ENCODE measurements around the gene SPTLC2.

Gene SPTLC2

GRCh38 chr14:77561881-77562280 lies 54.6 kb downstream of the SPTLC2 start:
- TF ChIP-seq EP300 (IDR thresholded peaks at IDR 0.05; ENCODE audit: borderline replicate concordance) (no peak), CREB1 (IDR thresholded peaks at IDR 0.05; ENCODE audit: low read depth) (no peak), TCF12 (IDR thresholded peaks at IDR 0.05; ENCODE audit: low read depth) (no peak), ZBTB7A (IDR thresholded peaks at IDR 0.05; ENCODE audit: low read depth) (no peak), TEAD4 (IDR thresholded peaks at IDR 0.05) (no peak), EGR1 (IDR thresholded peaks at IDR 0.05) (no peak)

- TF ChIP-seq USF1 (IDR thresholded peaks at IDR 0.05) (no peak), TAF1 (IDR thresholded peaks at IDR 0.05; ENCODE audit: low read depth) (no peak)
These were observed 57.1 kb downstream of the SPTLC2 start for GRCh38 chr14:77559381-77559780.

- TF ChIP-seq EGR1 (IDR thresholded peaks at IDR 0.05) (no peak), MAX (IDR thresholded peaks at IDR 0.05) (no peak), NFIC (IDR thresholded peaks at IDR 0.05) (no peak), TAF1 (IDR thresholded peaks at IDR 0.05; ENCODE audit: low read depth) (no peak)
These were observed 59.0 kb downstream of the SPTLC2 start for GRCh38 chr14:77557391-77557790.

- TF ChIP-seq CEBPB (IDR thresholded peaks at IDR 0.05) (no peak), NFIC (IDR thresholded peaks at IDR 0.05) (no peak), YY1 (IDR thresholded peaks at IDR 0.05; ENCODE audit: low read depth) (no peak), TAF1 (IDR thresholded peaks at IDR 0.05; ENCODE audit: low read depth) (no peak), TCF12 (IDR thresholded peaks at IDR 0.05; ENCODE audit: low read depth) (no peak), ZBTB7A (IDR thresholded peaks at IDR 0.05; ENCODE audit: low read depth) (no peak), FOXM1 (IDR thresholded peaks at IDR 0.05; ENCODE audit: borderline replicate concordance, low read depth) (no peak)
These were observed 59.5 kb downstream of the SPTLC2 start for GRCh38 chr14:77556946-77557345.

GRCh38 chr14:77554816-77555599 lies 61.4 kb downstream of the SPTLC2 start:
- TF ChIP-seq USF1 (IDR thresholded peaks at IDR 0.05) (no peak), REST (IDR thresholded peaks at IDR 0.05; ENCODE audit: low read depth) (no peak), YY1 (IDR thresholded peaks at IDR 0.05; ENCODE audit: low read depth) (no peak), EGR1 (IDR thresholded peaks at IDR 0.05) (no peak), TEAD4 (IDR thresholded peaks at IDR 0.05) (no peak), CREB1 (IDR thresholded peaks at IDR 0.05; ENCODE audit: low read depth) (no peak), RAD21 (IDR thresholded peaks at IDR 0.05; ENCODE audit: low read depth) (no peak)

- TF ChIP-seq ZBTB7A (IDR thresholded peaks at IDR 0.05; ENCODE audit: low read depth) (no peak), YY1 (IDR thresholded peaks at IDR 0.05; ENCODE audit: low read depth) (no peak), CEBPB (IDR thresholded peaks at IDR 0.05) (no peak), RAD21 (IDR thresholded peaks at IDR 0.05; ENCODE audit: low read depth) (no peak), EP300 (IDR thresholded peaks at IDR 0.05; ENCODE audit: borderline replicate concordance) (no peak), TCF12 (IDR thresholded peaks at IDR 0.05; ENCODE audit: low read depth) (no peak), FOXM1 (IDR thresholded peaks at IDR 0.05; ENCODE audit: borderline replicate concordance, low read depth) (no peak), TEAD4 (IDR thresholded peaks at IDR 0.05) (no peak), REST (IDR thresholded peaks at IDR 0.05; ENCODE audit: low read depth) (no peak), EGR1 (IDR thresholded peaks at IDR 0.05) (no peak)
These were observed 62.2 kb downstream of the SPTLC2 start for GRCh38 chr14:77554207-77554606.

GRCh38 chr14:77549451-77549850 lies 67.0 kb downstream of the SPTLC2 start:
- TF ChIP-seq REST (IDR thresholded peaks at IDR 0.05; ENCODE audit: low read depth), result no peak
- TF ChIP-seq RAD21 (IDR thresholded peaks at IDR 0.05; ENCODE audit: low read depth), result no peak
- no peak for TF ChIP-seq EGR1 (IDR thresholded peaks at IDR 0.05)
- TF ChIP-seq TAF1 (IDR thresholded peaks at IDR 0.05; ENCODE audit: low read depth), result no peak
- no peak for TF ChIP-seq ZBTB7A (IDR thresholded peaks at IDR 0.05; ENCODE audit: low read depth)
- no peak for TF ChIP-seq TEAD4 (IDR thresholded peaks at IDR 0.05)
- no peak for TF ChIP-seq NFIC (IDR thresholded peaks at IDR 0.05)
- no peak for TF ChIP-seq USF1 (IDR thresholded peaks at IDR 0.05)
- TF ChIP-seq FOXM1 (IDR thresholded peaks at IDR 0.05; ENCODE audit: borderline replicate concordance, low read depth), result no peak
